DMS153 treated with DMSO at 0.1 percent for 48 hours (cell line): Measurements from ENCODE around the gene GALNT11.
"Not testable (repeated sequence)": the region's sequence is repeated elsewhere in the genome, so short reads cannot be mapped to it uniquely, and the experiment has no call there.

ENCODE experiments used
- DNase-seq: peaks from one replicate; lab custom pipeline; 2025; ENCODE audit not compliant: unreplicated experiment; lab: John Stamatoyannopoulos, UW

GALNT11 gene

DNA sequence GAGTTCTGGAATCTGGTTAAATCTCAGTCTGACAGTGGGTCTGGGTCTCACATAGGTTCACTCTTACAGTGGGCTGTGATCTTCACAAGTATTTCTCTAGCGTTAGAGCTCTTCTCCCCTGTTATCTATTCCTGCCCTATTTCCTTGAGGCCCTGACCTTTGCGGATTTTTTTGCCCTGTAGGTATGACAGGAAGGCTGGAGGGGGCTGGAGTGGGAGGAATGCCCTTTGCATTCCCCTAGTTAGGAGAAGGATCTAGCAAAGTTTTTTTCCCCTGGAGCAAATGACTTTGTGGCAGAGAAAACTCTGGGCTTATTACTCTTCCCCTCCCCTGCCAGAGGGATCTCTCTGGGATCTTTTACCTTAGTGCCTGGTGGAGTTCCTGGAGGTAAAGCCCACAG lies 49.2 kb downstream of the GALNT11 start:
- no peak for DNase-seq

DNA sequence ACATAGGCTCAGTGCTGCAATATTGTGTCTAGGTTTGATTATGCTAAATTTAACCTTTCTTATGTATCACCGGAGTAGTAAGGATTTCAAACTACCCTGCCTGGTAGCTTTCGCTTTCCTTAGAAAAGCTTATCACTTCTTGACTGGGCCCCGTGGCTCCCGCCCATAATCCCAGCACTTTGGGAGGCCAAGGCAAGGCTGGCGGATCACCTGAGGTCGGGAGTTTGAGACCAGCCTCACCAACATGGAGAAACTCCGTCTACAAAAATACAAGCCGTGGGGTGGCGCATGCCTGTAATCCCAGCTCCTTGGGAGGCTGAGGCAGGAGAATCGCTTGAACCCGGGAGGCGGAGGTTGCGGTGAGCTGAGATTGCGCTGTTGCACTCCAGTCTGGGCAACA lies 49.9 kb downstream of the GALNT11 start:
- not testable (repeated sequence) for DNase-seq

DNA sequence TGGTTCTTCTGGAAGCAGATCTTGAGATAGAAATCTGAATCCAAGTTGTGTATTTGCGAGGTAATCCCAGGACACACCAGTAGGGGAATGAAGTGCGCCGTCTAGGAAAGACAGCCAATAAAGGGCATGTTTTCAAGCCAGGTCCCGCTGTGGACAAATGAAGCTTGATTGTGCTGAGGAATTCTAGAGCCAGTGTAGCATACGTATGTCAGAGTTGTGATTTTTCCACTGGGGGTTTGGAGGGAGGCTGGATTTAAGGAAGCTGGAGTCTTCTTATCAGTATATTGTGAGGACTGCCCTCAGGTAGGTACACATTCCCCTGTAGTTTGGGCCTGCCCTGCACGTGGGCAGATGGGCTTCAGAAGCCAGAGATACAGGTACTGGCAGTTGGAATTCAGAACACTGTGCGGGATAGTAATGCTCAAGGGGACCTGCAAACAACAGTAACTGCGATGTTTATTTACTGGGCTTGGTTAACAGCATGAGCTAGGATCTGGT lies 50.9 kb downstream of the GALNT11 start:
- no peak for DNase-seq

DNA sequence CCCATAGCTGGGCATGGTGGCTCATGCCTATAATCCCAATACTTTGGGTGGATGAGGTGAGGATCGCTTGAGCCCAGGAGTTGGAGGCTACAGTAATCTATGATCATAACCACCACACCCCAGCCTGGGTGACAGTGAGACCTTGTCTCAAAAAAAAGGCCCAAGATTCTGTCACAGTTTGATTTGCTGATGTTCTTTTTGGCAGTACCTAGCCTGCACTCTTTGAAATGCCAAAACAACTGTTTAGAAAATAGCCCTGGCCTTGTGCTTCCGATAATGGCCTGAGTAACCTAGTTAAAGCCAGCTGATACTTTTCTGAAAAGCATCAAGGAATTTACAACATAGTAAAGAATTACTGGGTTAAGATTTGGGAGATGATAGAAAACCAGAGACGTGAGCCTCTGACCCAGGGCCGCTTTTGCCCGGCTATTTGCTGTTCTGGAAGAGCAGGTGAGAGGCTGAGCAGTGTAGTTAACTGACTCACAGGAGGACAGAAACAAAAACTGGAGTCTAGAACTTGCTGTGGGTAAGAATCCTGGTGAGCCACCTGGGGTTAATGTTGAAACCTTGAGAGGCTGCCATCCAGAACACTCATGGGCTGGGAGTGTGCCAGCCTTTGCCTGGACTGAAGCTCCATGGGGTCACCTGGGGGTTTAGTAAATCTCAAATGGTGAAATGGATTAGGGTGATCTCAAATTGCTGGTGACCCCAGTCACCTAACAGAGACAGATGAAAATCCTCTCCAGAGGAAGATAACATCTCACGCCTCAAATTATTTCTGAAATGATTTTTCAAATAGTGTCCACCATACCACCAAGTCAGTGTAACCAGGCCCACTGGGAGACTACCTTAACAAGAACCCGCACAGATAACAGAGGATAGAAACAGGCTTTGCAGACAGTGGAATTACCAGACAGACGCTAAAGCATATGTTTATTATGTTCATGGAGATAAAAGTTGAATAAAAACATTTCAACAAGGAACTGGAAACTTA lies 51.8 kb downstream of the GALNT11 start:
- DNase-seq = no peak

DNA sequence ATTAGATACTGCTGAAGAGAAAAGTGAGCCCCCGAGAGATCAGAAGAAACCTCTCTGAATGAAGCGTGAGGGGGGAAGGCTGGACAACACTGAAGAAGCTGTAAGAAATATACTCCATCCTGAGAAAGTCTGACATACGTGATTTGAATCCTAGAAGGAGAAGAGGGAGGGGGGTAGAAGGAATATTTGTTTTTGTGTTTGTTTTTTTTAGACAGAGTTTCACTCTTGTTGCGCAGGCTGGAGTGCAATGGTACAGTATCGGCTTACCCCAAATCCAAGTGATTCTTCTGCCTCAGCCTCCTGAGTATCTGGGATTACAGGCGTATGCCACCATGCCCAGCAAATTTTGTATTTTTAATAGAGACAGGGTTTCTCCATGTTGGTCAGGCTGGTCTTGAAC lies 52.6 kb downstream of the GALNT11 start:
- no peak for DNase-seq

DNA sequence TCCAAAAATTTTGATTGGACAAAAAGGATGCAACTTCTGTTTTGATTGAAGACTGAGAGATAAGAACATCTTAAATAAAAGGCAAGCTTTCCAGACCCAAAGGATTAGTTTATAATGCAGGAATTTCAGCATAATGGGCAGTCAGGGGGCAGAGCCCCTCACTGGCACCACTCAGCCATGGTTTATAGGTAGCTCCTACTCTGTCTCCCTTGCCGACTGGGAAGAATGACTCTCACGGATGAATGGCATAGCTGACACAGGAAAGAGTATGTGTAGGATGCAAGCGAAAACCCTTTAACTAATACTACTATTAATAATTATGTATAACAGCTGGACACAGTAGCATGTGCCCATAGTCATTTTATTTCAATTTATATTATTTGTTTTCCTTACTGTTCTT lies 53.3 kb downstream of the GALNT11 start:
- DNase-seq = no peak

DNA sequence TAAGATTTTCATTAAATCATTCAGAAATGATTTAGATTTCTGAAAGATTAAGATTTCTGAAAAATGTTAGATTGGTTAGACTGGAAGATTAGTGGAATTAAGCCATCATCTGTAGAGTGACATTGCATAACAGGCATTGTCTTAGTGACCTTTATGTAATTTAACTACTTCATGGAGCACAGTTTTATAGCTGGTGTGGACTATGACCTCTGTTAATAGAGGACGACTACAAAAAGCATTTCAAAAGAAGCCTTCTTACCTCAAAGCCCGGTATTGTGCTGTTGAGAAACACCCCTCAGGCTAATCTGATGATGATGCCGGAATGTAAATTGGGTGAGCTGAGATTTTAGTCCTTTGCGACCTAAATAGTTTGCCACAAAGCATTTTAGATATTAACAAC lies 55.6 kb downstream of the GALNT11 start:
- DNase-seq = no peak

DNA sequence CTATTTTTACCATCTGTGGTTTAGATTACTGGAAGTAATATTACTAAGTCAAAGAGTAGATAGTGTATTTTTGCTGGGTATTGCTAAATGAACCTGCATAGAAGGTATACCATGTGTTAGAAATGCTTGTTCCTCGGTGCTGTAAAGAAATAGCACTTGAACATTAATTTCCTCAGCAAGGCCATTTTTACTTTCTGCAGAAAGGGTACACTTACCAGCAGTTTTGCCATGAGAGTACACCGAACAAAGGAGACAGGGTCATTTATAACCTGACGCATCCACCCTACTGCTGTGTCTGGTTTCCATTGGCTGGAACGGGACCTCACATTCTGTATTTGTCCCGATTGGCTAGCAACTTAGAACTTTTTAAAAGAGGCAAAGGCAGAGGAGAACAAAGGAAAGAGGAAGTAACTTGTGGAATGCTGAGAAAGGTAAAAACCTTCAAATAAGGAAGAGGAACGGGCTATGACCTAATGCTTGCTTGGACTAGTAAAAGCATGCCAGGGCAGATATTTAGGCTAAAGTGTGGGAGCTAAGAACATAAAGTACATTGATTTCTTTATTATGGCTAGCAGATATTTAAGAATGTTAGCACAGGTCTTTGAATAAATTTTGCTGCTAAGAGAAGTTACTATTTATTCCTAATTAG lies 56.7 kb downstream of the GALNT11 start:
- not testable (repeated sequence) for DNase-seq

DNA sequence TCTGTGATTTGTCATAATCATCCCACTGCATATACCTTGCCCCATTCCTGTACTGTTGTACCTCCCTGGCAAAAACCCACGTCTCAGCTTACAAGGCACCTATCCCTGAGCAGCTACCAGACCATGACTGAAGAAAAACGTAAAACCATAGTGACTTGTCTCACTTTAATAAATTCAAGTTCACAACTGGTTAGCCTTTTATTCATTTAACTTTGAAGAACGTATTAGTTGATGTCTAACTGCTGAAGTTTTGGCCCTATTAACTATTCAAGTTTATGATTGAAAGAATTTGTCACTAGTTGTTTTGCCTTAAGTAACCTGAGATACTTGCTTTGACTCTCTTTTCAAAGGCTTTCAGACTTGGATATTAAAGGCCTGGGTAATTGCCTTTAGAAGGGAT lies 59.7 kb downstream of the GALNT11 start:
- DNase-seq = no peak

DNA sequence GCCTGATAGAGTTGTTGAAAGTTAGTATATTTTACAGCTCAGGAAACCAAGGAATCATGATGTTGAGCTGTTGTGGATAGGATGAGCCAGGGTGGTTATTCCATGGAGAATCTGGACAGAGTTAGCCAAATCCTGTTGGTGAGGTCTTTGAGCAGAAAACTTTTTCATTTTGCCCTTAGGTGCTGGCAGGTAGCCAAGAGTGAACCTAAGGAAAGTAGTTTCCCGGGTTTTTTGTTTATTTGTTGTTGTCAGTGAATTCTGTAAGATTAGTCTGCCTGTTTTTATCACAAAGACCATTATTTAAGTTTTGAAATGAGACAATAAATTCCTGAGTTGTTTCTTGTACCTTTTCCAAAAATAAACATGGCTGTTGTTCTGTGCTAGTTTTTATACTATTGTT lies 61.0 kb downstream of the GALNT11 start:
- no peak for DNase-seq

DNA sequence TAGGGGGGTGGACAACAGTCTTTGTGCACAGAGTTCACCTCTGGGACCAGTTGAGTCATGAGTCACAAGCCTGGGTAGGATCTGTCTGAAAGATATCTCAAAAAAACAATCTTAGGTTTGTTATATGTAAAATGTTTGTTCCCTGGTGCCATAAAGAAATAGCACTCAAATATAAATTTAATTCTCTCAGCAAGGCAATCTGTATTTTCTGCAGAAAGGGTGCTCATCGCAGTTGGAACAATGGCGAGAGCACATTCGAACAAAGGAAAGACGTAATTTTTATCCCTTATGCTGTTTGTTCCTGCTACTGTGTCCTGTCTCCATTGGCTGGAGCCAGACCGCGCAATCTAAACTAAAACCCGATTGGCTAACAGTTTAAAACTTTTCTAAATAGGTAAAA lies 63.7 kb downstream of the GALNT11 start:
- no peak for DNase-seq

DNA sequence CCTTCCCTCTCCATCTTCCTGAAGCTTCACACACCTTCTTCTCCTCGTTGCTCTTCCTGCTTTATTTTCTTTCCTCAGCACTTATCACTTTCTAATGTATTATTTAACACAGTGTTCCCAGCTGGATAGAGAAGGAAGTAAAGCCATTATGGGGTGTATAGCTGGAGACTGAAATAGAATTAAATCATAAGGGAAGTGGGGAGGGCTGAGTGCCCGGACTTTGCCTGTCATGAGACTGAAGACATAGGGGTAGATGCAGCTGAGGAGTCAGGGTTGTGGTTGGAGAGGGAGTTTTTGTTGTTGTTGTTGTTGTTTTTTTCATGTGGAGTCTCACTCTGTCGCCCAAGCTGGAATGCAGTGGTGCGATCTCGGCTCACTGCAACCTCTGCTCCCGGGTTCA lies 65.3 kb downstream of the GALNT11 start:
- no peak for DNase-seq

DNA sequence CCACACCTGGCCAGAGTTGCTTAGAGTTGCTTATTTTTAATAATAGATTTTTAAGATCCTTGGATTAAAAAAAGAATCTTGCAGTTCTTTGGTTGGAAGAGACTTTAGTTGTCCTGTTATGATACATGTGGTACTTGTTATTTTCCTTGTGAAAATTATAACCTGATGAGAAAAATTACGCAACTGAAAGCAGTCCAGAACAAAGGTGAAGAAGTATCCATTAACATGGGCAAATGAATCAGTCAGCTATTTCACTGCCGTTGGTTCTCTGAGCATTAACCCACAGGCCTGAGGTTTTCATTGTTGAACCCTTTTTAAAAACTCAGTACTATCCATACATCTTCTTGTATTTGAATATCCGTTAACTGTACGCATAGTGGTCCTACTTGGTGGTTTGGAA lies 68.2 kb downstream of the GALNT11 start:
- DNase-seq = no peak

DNA sequence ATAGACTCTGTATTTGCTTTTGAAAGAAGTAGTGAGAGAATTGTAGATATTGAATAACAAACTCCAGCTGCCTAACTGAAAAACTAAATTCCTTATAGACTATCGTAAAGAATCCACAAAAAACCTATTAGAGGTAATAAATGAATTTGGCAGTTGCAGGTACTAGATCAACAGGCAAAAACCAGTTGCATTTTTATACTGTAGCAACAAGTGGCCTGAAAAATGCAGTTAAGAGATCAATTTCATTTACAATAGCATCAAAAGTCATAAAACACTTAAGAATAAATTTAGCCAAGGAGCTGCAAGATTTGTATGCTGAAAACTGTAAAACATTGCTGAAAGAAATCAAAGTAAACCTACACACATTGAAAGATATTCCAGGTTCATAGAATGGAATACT lies 70.3 kb downstream of the GALNT11 start:
- DNase-seq = no peak

DNA sequence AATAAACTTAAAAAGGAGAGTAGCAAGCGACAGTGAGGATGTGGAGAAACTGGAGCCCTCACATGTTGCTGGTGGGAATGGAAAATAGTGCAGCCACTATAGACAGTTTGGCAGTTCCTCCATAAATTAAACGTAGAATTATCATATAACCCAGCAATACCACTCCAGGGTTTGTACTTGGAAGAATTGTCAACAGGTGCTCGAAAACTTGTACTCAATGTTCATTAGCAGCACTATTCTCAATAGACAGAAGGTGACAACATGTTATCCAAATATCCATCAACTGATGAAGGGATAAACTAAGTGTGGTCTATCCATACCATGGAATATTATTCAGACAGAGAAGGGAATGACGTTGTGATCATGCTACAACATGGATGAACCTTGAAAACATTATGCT lies 71.9 kb downstream of the GALNT11 start:
- DNase-seq = no peak

DNA sequence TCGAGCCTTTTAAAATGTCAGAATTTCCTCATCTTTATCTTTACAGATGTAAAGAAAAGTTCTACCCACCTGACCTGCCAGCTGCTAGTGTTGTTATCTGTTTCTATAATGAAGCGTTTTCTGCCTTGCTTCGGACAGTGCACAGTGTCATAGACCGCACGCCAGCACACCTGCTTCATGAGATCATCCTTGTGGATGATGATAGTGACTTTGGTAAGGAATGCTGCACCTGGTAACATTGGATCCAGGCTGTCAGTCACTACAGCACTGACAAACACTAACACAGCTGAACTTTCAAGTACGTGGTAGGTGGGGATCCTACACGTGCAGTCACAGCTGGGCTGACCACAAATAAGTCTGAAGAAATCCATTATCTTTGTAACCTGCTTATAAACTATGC lies 77.6 kb downstream of the GALNT11 start:
- DNase-seq = no peak

DNA sequence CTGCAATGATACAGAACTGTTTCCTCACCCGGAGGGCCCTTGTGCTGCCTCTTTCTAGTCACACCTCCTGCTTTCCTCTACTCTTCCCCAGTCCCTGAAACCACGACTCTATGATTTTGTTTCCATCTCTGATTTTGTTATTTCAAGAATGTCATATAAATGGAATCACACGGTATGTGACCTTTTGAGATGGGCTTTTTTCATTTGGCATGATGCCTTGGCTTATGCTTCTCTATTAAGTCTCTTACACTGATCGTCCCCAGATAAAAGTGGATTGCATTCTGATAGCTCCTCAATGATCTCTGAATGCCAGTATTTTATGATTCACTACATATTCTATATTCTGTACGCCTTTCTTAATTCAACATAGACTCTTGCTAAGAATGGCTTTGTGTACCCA lies 78.2 kb downstream of the GALNT11 start:
- DNase-seq = no peak

DNA sequence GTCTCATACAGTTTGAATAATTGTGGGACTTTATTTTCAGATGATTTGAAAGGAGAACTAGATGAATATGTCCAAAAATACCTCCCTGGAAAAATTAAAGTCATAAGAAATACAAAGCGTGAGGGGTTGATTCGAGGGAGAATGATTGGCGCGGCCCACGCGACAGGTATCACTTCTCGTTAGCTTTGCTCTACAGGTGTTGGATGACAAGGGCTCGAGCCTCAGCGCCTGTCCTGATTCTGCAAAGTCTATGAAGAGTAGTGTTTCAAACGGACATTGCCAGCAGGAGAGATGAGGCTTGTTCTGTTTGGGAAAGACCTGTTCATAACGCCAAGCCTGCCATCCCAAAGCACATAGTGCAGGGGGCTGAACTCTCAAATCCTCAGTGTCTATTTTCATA lies 79.7 kb downstream of the GALNT11 start:
- no peak for DNase-seq

DNA sequence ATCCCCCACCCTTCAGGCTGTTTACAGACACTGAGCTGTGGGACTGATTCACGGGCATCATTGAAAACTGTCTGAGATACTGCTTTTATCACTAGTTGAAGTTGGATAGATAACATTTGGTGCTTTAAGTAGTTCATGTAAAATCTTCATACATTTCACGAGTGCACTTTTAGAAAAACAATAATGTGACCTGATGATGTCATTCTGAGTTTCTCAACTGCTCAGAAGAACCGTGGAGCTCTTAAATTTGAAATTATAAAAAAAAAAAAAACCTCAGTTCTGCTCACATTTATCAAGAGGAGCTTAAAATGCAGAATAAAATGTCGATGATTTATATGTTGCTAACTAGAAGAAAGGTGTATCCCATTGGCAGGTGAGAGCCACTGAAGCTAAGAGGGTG lies 81.5 kb downstream of the GALNT11 start:
- DNase-seq = no peak

DNA sequence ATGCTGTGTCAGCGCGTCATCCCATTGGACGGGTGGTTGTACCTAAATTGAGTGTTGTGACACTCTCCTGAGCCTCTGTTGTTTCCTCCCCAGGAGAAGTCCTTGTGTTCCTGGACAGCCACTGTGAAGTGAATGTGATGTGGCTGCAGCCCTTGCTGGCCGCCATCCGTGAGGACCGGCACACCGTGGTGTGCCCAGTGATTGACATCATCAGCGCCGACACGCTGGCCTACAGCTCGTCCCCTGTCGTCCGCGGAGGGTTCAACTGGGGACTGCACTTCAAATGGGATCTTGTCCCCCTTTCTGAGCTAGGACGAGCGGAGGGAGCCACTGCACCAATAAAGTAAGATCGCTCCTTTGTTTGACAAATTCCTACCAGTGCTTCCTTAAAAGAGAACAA lies 82.5 kb downstream of the GALNT11 start:
- no peak for DNase-seq

DNA sequence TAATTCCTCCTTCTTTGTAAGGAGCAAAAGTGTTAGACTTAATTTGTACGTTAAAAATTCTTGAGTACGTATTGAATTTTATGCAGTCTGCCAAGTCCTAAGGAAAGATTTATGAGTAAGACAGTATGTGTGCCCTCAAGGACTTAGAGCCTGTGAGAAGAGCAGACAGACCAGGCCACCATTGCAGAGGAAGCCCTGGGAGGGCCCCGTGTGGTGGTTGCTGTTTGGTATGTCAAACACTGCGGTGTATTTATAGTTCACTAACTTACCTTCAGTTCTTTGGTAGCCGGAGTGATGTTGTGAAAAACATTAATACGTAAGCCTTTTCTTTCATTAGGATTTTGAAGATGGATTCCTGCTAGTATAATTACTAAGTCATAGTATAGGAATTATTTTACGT lies 82.9 kb downstream of the GALNT11 start:
- no peak for DNase-seq

DNA sequence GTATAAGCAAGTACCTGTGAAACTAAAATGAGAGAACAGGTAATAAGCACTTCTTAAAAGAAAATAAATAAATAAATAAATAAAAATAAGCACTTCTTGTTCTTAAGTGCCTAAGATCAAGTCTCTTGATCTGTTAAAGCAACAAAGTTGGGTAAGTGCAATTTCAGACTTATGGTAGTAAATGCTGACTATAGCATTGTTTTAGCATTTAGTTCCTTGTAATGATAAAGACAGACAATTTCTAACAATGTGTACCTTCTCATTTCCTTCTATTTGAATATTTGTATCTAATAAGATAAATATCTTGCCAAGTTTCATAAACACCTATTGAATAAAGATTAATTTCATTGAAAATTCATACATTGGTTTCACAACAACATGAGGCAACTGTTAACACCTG lies 87.4 kb downstream of the GALNT11 start:
- DNase-seq = no peak
